Non-pigmented ciliary epithelial cell (primary cell): ENCODE data around the gene TMEM259.

Experiments used
- DNase-seq: peaks from one replicate; pipeline ENCODE4 v3.0.0-alpha.2; 2010; ENCODE audit warnings: low read depth

The TMEM259 gene

DNA sequence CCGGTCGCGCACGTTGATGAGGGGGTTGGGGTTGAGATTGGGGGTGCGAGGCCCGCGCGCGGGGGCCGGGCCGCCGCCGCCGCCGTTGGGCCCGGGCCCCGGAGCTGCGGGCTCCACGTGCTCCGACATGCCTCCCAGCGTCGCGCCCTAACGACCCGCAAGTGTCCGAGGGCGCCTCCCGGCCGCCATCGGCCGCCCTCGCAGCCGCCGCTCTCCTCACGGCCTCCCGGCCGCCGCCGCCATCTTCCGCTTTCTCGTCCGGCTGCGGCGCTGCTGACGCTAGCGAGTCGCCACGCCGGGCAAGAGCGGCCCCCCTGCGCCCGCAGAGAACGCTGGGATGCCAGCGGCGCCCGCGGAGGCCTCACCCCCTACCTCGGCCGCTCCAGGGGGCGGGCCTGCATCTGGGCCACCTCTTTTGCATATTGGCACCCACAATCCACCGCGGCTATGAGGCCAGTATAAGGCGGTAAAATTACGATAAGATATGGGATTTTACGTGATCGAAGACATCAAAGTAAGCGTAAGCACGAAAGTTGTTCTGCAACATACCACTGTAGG, at the start of gene TMEM259:
TSS of gene TMEM259 (minus strand) at position 256 of the 558 bp plus-strand sequence. CDS start at position 129, 127 bp downstream.
- peak; percentile 76 for DNase-seq

GRCh38 chr19:1070576-1070930, 49.6 kb upstream of the TMEM259 start:
- DNase-seq, result no peak

DNA sequence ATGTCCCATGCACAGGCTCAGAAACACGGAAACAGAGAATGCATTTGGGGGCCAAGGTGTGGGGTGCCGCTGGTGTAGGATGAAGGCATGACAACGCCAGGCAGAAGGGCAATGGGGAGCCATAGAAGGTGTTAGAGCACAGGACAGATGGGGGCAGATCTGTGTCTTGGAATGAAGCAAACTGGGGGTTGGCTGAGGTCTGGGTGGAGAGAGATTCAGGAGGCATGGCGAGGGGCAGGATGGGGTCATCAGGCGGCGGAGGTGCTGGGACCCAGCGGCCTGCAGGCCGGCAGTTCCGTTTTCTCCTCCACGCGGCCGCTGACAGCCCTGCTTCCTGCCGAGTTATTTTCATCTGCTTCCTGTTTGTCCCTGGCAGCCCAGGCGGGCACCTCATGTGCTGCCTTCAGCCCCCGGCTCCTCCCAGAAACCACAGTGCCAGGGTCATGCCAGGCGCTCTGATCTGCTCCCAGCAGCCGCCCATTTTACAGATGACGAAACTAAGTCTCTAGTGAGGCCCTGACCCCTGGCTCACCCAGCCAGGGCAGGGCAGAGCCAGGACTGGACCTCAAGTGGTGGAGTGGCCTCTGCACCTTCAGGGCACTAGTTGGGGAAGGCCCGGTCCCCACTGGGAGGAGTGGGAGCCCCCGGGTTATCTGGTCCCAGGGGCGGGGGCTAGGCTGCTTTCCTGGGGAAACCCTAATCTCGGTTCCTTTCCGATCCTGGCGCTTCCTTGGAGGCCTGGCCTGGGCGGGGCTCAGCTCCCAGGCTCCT, 48.3 kb upstream of the TMEM259 start:
- DNase-seq, result no peak

DNA sequence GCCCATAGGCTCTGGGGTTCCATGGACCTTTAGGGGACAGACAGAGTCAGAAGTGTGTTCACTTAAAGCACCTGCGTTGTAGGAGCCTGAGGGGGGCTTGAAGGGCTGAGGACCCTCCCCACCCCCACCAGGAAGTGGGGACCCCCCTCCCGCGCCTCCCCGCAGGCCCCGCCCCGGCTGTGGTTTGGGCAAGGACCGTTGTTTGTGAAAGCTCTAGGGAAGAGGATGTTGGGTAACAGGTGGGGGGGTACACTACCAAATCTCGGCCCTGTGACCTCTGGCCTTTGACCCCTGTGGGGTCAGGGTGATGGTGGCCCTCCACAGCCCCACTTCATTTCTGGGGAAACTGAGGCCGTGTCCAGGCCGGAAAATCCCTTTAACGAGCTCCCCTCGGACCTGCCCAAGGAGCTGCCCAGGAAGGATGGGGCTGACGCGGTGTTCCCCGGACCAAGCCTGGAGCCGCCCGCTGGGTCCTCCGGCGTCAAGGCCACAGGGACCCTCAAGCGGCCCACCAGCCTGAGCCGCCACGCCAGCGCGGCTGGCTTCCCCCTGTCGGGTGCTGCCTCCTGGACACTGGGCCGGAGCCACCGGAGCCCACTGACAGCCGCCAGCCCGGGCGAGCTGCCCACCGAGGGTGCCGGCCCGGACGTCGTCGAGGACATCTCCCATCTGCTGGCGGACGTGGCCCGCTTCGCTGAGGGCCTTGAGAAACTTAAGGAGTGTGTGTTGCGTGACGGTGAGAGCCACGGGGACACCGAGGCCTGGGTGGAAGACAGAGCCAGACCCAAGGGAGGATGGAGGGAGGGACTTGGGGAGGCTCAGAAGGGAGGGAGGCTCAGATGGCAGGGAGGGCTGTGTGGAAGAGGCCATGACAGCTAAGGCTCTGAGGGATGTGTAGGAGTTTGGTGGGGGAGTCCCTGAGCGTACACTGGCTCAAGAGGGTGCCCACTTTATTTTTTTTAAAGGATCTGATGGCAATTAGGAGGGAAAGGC, 47.4 kb upstream of the TMEM259 start:
- no peak for DNase-seq

DNA sequence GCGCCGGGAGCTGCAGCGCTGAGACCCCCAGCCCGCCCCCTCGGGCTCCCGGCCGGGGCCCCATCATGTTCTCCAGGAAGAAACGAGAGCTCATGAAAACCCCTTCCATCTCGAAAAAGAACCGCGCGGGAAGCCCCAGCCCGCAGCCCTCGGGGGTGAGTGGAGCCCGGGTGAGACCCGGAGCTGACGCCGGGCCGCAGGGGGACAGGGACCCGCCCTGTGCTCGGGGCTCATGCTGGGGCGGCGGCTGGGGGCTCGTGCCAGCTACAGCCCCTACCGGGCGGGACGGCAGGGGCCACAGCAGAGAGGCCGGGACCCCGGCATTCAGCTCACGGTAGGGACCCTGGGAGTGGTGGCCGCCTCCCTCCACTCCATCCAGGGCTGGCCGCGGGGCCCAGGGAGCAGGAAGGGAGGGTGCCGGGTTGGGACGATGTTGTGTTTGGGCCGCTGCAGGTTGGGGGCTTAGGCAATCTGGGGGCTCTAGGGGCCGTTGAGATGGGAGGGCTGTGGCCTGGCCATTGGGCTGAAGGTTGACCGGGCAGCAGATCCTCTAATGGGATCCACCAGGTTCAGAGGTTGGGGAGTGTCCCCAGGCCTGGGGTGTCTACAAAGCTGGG, 46.5 kb upstream of the TMEM259 start:
- DNase-seq, result no peak

GRCh38 chr19:1066748-1067340, 45.9 kb upstream of the TMEM259 start, which contains the start of gene ARHGAP45:
TSS of gene ARHGAP45 (plus strand) at chr19:1067167. CDS start at chr19:1067406, 239 bp downstream.
- no peak for DNase-seq

DNA sequence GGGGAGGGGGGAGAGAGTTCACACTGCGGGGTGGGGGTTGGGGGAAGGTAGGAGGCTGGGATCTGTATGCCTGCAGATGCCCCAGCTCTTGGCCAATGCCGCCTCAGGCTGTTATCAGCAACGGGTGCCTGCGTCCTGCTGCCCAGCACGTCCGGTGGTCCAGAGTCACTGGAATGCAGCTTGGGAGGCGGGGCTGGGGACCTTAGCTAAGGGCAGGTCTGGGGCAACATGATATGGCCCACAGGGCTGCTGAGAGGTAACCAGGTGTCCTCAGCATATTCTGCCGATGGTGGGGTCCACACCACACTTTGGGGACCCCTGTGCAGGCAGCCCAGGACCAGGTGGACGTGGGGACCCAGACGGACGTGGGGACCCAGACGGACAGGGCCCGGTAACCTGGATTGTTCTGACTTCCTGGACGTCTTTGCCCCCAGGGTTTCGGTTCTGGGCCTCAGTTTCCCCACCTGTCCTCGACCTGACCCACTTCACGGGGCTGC, 45.4 kb upstream of the TMEM259 start:
- DNase-seq, result no peak

DNA sequence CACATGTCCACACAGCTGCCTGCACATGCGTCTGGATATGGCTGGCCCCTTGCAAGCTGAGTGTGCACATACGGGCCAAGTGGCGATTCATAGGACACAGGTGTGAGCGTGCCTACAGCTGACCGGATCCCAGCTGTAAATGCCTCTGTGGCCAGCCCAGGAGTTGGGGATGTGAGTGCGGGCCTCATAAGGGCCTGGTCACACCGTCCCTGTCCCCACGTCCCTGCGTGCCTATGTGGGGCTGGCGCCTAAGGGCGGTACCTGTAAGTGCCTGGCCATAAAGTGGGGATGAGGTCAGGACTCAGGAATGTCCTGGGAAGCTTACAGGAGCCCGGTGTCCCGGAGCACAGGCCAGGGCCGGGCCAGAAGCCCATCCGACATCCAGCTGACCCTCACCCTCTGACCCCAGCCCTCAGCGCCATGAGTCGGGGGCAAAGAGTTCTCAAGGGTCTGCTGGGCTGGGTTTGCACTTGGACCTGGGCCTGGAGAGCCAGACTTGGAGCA, 44.7 kb upstream of the TMEM259 start:
- no peak for DNase-seq

GRCh38 chr19:1064661-1065605, 44.0 kb upstream of the TMEM259 start:
- DNase-seq, result no peak

GRCh38 chr19:1063909-1064660, 43.2 kb upstream of the TMEM259 start:
- DNase-seq, result no peak

DNA sequence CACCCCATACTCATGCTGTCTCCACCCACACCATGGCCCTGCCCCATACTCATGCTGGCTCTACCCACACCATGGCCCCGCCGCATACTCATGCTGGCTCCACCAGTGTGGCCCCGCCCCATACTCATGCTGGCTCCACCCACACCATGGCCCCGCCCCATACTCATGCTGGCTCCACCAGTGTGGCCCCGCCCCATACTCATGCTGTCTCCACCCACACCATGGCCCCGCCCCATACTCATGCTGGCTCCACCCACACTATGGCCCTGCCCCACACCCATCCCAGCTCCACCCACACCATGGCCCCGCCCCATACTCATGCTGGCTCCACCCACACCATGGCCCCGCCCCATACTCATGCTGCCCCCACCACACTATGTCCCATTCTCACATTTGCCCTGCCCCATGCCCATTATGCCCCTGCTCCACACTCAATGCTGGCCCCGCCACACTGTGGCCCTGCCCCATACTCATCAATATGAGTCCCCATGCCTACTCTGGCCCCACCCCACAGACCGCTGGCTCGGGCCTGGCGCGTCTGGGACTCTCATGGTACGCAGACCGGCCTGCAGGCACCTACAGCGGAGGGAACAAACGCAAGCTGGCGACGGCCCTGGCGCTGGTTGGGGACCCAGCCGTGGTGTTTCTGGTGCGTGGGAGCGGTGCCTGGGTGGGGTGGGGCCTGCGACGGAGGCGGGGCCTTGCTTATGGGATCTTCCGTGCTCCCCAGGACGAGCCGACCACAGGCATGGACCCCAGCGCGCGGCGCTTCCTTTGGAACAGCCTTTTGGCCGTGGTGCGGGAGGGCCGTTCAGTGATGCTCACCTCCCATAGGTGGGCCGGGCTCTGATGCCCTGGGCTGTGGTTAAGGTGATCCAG, 42.3 kb upstream of the TMEM259 start:
- DNase-seq, result no peak

- no peak for DNase-seq
Measured at GRCh38 chr19:1062387-1063029, 41.6 kb upstream of the TMEM259 start.

DNA sequence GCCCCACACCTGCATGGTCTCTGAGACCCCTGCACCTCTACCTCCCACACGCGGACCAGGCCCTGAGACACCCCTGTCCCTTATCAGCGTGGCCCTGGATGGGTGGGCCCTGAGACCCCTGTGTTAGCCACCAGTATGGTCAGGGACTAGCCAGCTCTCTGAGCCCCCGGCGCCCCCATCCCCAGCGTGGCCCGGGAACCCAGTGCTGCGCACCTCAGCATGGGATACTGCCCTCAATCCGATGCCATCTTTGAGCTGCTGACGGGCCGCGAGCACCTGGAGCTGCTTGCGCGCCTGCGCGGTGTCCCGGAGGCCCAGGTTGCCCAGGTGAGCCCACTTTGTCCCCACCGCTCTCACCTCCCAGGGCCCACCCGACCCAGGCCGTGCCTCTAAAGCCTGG, 41.1 kb upstream of the TMEM259 start:
- no peak for DNase-seq

GRCh38 chr19:1060689-1061088, 39.8 kb upstream of the TMEM259 start:
- DNase-seq, result no peak

DNA sequence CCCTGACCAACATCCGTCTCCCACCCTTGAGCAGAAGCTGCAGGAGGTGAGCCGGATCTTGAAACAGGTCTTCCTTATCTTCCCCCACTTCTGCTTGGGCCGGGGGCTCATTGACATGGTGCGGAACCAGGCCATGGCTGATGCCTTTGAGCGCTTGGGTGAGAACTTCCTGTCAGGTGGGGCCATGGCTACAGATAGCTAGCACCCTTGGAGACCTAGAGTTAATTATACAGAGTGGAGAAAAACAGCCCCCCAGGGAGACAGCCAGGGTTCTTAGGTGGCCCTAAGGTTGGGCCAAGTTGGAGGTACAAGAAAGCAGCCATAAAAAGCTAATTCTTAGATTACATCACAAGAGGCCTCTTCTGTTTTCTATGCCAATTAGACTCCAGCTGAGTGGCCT, 37.2 kb upstream of the TMEM259 start:
- no peak for DNase-seq

GRCh38 chr19:1057176-1057855, 36.4 kb upstream of the TMEM259 start:
- DNase-seq, result no peak

- DNase-seq, result no peak
Measured at GRCh38 chr19:1055886-1056620, 35.1 kb upstream of the TMEM259 start.
